Ovary (tissue), 9 donors: ENCODE data around the gene CHD5. TPM values are rescaled to one million over a fixed set of nuclear protein-coding genes. Genes with fewer than 3 reads are reported as not detected.

Experiments used
- DNase-seq, 5 donors: peaks; one replicate each; pipeline ENCODE4 v3.0.0-alpha.2; 2019 to 2020
- H3K27ac ChIP-seq, 2 donors: fragments of 200-600 bp; one replicate each; pipeline versions ENCODE4 v1.5.1 to v1.8.0; 2019 to 2022
- H3K27me3 ChIP-seq: fragments of 200-600 bp; one replicate; pipeline ENCODE4 v1.8.0; 2022
- H3K36me3 ChIP-seq: fragments of 200-600 bp; sonication (generic); one replicate; pipeline ENCODE4 v1.5.1; 2019
- H3K4me1 ChIP-seq: one replicate; pipeline ENCODE4 v1.8.1; 2013; ENCODE audit warnings: mild to moderate bottlenecking, moderate library complexity; ENCODE audit not compliant: insufficient read depth
- H3K4me3 ChIP-seq: fragments of 200-600 bp; sonication (generic); one replicate; pipeline ENCODE4 v1.5.1; 2017
- H3K9me3 ChIP-seq, 2 donors: fragments of 200-600 bp in 1 of 2; sonication (generic) in 1 of 2; one replicate each; pipeline versions ENCODE4 v1.5.1 to v1.8.1; 2013 to 2019; ENCODE audit warnings: mild to moderate bottlenecking in 1 of 2, moderate library complexity in 1 of 2
- EP300 ChIP-seq: sonication (generic); formaldehyde crosslinking; IDR thresholded peaks from one replicate; pipeline ENCODE4 v1.6.1; 2017; ENCODE audit warnings: antibody characterized with exemption
- POLR2A ChIP-seq: fragments of 450-650 bp; IDR thresholded peaks from one replicate; pipeline ENCODE4 v1.6.1; 2017; ENCODE audit warnings: antibody characterized with exemption, mild to moderate bottlenecking, moderate library complexity
- WGBS, 3 donors: extraction: QIAGEN DNeasy Blood & Tissue Kit in 1 of 3; methylation state at CpG; one replicate each; pipeline versions ENCODE4 v1.1.5 to v1.1.7; 2013 to 2017; 5-methylcytosine and 5-hydroxymethylcytosine counted together
- intact Hi-C, 4 donors: fragments of 100-400 bp; cut with DNase I; formaldehyde crosslinking; loops; one replicate each; pipeline versions ENCODE4 v1.11.0 to v1.15.1; 2022 to 2023
- polyA plus RNA-seq, 2 donors: library from polyadenylated mRNA; stranded (reverse); fragments of 200-250 nt in 1 of 2; fragments of 350-450 nt in 1 of 2; fragmentation: Illumina TruSeq in 1 of 2; extraction: RNeasy Lipid Tissue Mini Kit (QIAGEN cat#74804) in 1 of 2; gene quantifications; one replicate each; pipeline ENCODE4 v1.2.3, GENCODE V29; 2013 to 2014
- total RNA-seq, 7 donors: library from RNA; depleted of rRNA in 2 of 7; stranded (reverse); fragments of >200 nt in 2 of 7; fragmentation: NEBNext Ultra II Directional in 3 of 7; extraction: Animal tissue kit (Norgen Biotek cat#: 25700) in 3 of 7; gene quantifications; one replicate each; pipeline versions ENCODE4 v1.1.0 to v1.2.4, GENCODE V29; 2016 to 2023
- TF ChIP-seq, protein P1 (sequence below), 3 donors: fragments of 450-650 bp in 2 of 3; fragments of 200-600 bp in 1 of 3; IDR thresholded peaks; one replicate each; pipeline versions ENCODE4 v1.5.1 to v1.8.0; 2016 to 2022; ENCODE audit warnings: antibody characterized with exemption in 3 of 3, mild to moderate bottlenecking in 1 of 3
- donor health status: DM: no; HTN: no; CAD: no; lungs with moderate emphysema.
- donor health status: DM: no; HTN: no; CAD: no.
- donor health status: Bipolar disorder and iron deficiency.
- donor health status: DM: yes; HTN: yes; CAD: no.
- donor health status: DM: no; HTN: no; CAD: no.
- donor health status: DM: yes; HTN: yes; CAD: no.

The CHD5 gene
- total and polyA plus RNA-seq, 9 donors: under 0.01 to 0.54 (median 0.23) TPM

DNA sequence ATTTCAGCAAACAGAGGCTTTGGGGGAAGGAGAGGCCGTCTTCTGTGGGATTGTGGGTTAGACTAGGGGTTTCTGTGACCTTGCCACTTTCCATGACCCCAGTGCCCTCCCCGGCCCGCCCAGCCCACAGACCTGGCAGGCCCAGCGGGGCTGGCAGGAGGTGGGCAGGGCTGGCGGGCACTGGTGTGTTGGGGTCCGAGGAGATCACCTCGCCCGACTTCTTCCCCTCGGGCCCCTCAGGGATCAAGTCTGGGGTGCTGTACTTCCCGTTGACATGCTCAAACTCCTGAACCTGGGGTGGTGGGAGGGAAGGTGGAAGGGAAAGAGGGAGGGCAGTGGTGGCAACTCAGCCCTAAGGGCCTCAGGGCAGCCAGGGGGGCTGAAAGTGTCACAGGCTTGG is 56.3 kb downstream of the CHD5 start:
- intact Hi-C loops: no loop called here
- TF ChIP-seq, protein P1, sequence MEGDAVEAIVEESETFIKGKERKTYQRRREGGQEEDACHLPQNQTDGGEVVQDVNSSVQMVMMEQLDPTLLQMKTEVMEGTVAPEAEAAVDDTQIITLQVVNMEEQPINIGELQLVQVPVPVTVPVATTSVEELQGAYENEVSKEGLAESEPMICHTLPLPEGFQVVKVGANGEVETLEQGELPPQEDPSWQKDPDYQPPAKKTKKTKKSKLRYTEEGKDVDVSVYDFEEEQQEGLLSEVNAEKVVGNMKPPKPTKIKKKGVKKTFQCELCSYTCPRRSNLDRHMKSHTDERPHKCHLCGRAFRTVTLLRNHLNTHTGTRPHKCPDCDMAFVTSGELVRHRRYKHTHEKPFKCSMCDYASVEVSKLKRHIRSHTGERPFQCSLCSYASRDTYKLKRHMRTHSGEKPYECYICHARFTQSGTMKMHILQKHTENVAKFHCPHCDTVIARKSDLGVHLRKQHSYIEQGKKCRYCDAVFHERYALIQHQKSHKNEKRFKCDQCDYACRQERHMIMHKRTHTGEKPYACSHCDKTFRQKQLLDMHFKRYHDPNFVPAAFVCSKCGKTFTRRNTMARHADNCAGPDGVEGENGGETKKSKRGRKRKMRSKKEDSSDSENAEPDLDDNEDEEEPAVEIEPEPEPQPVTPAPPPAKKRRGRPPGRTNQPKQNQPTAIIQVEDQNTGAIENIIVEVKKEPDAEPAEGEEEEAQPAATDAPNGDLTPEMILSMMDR (IDR thresholded peaks at IDR 0.05): no peak
- TF ChIP-seq POLR2A (no peak), EP300 (no peak)

DNA sequence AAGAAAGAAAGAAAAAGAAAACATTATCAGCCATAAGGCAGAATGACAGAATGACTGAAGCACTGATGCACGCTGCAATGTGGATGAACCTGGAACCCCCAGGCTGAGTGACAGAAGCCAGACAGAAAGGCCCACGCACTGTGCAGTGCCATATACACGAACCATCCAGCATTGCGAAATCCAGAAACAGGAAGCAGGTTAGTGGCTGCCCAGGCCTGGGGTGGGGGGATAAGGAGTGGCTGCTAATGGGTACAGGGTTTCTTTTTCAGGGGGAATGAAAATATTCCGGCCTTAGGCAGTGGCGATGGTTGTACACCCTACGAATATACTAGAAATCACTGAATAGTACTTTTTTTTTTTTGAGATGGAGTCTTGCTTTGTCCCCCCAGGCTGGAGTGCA is 57.0 kb downstream of the CHD5 start:
- Histone ChIP-seq H3K4me1 (peaks cover 3% of the 10 kb centered on the region), H3K4me3 (no peak overlapping the region), H3K9me3 (no peaks in the 10 kb centered on the region), H3K27ac (no peak overlapping the region), H3K36me3 (no peaks in the 10 kb centered on the region), H3K27me3 (no peaks in the 10 kb centered on the region)
- WGBS, 3 donors: 85 to 91% (median 88%) methylated on average over 7 of the region's 7 CpGs
- intact Hi-C loops: no loop called here
- TF ChIP-seq, protein P1 (IDR thresholded peaks at IDR 0.05): no peak
- no peak for TF ChIP-seq EP300
- DNase-seq: no peak

More for the DNA sequence above, 56.3 kb downstream of the CHD5 start:
- DNase-seq: no peak
- WGBS, 3 donors: 80 to 85% (median 84%) methylated on average over 10 of the region's 10 CpGs
- Histone ChIP-seq H3K27me3 (no peaks in the 10 kb centered on the region), H3K36me3 (no peaks in the 10 kb centered on the region), H3K4me3 (no peak overlapping the region), H3K4me1 (peaks cover 3% of the 10 kb centered on the region), H3K9me3 (no peaks in the 10 kb centered on the region), H3K27ac (no peak overlapping the region)

- Histone ChIP-seq H3K27ac (no peak overlapping the region), H3K36me3 (no peaks in the 10 kb centered on the region), H3K4me3 (no peak overlapping the region), H3K4me1 (no peaks in the 10 kb centered on the region), H3K27me3 (no peaks in the 10 kb centered on the region), H3K9me3 (no peaks in the 10 kb centered on the region)
- no peak for DNase-seq
- no peak for TF ChIP-seq POLR2A
- TF ChIP-seq, protein P1 (IDR thresholded peaks at IDR 0.05): no peak
- no peak for TF ChIP-seq EP300
- intact Hi-C loops: no loop called here
- 88 to 93% (median 89%) methylated on average over 17 of the region's 17 CpGs for WGBS, 3 donors
Observed at GRCh38 chr1:6121651-6122370, 58.3 kb downstream of the CHD5 start.

- 88 to 91% (median 88%) methylated on average over 18 of the region's 18 CpGs for WGBS, 3 donors
- Histone ChIP-seq H3K36me3 (no peaks in the 10 kb centered on the region), H3K9me3 (no peaks in the 10 kb centered on the region), H3K4me3 (no peak overlapping the region), H3K4me1 (no peaks in the 10 kb centered on the region), H3K27ac (no peak overlapping the region), H3K27me3 (no peaks in the 10 kb centered on the region)
- TF ChIP-seq EP300 (no peak), POLR2A (no peak)
- TF ChIP-seq, protein P1 (IDR thresholded peaks at IDR 0.05): no peak
- no peak for DNase-seq
- intact Hi-C loops: no loop called here
Observed at GRCh38 chr1:6121021-6121421, 59.1 kb downstream of the CHD5 start.
